GM23338 (cell line): ENCODE measurements around the gene MROH2A. TPM values are rescaled to one million over a fixed set of nuclear protein-coding genes. Genes with fewer than 3 reads are reported as not detected.

ENCODE experiments used
- ATAC-seq: fragments of 200-7000 bp; cut with Tn5 transposase; 3 replicates; pipeline ENCODE4 v1.9.1; 2020
- DNase-seq: peaks from one replicate; pipeline ENCODE4 v3.0.0-alpha.2; 2015; ENCODE audit warnings: low spot score
- H2AFZ ChIP-seq: fragments of 200-600 bp; sonication (generic); 2 replicates; pipeline ENCODE4 v1.8.0; 2016; ENCODE audit warnings: antibody characterized with exemption, mild to moderate bottlenecking, moderate library complexity
- H3F3A ChIP-seq: fragments of 200-600 bp; sonication (generic); replicated peaks from 2 replicates; pipeline ENCODE4 v1.8.0; 2017; ENCODE audit warnings: antibody characterized with exemption, mixed run types, low read depth
- H3K27ac ChIP-seq: fragments of 200-600 bp; sonication (generic); 2 replicates; pipeline ENCODE4 v1.6.1; 2016; ENCODE audit warnings: low read depth
- H3K27me3 ChIP-seq: fragments of 200-600 bp; sonication (generic); 2 replicates; pipeline ENCODE4 v1.8.0; 2016; ENCODE audit warnings: mild to moderate bottlenecking, mixed run types, moderate library complexity; ENCODE audit not compliant: insufficient read depth
- H3K36me3 ChIP-seq: fragments of 200-600 bp; sonication (generic); 2 replicates; pipeline ENCODE4 v1.8.0; 2016; ENCODE audit warnings: mild to moderate bottlenecking; ENCODE audit not compliant: insufficient read depth
- H3K4me1 ChIP-seq: fragments of 200-600 bp; sonication (generic); 2 replicates; pipeline ENCODE4 v1.8.0; 2016; ENCODE audit warnings: mild to moderate bottlenecking, moderate library complexity; ENCODE audit not compliant: insufficient read depth
- H3K4me2 ChIP-seq: fragments of 200-600 bp; sonication (generic); 2 replicates; pipeline ENCODE4 v1.7.1; 2017; ENCODE audit warnings: mixed run types
- H3K4me3 ChIP-seq: fragments of 200-600 bp; sonication (generic); 2 replicates; pipeline ENCODE4 v1.6.1; 2016; ENCODE audit warnings: mixed run types
- H3K79me2 ChIP-seq: fragments of 200-600 bp; sonication (generic); replicated peaks from 2 replicates; pipeline ENCODE4 v1.8.0; 2017; ENCODE audit warnings: mild to moderate bottlenecking; ENCODE audit not compliant: insufficient read depth
- H3K9me2 ChIP-seq: fragments of 200-600 bp; sonication (generic); 2 replicates; pipeline ENCODE4 v1.8.0; 2017; ENCODE audit not compliant: insufficient read depth
- H4K20me1 ChIP-seq: fragments of 200-600 bp; sonication (generic); replicated peaks from 2 replicates; pipeline ENCODE4 v1.8.0; 2017; ENCODE audit warnings: mild to moderate bottlenecking; ENCODE audit not compliant: insufficient read depth
- H3K27ac Mint-ChIP-seq: 2 replicates; pipeline ENCODE4 v1.8.0; 2020; ENCODE audit warnings: inconsistent platforms, mild to moderate bottlenecking, moderate library complexity, mixed read lengths
- H3K27me3 Mint-ChIP-seq: 3 replicates; pipeline ENCODE4 v1.8.0; 2022; ENCODE audit warnings: low read depth, mild to moderate bottlenecking, moderate library complexity, mixed read lengths, inconsistent platforms; ENCODE audit not compliant: insufficient read depth, poor library complexity
- H3K36me3 Mint-ChIP-seq: 3 replicates; pipeline ENCODE4 v1.8.0; 2021; ENCODE audit warnings: low read depth, mild to moderate bottlenecking, inconsistent platforms, moderate library complexity, mixed read lengths
- H3K4me1 Mint-ChIP-seq: 3 replicates; pipeline ENCODE4 v1.8.0; 2020; ENCODE audit warnings: mild to moderate bottlenecking, inconsistent platforms, mixed read lengths
- H3K4me3 Mint-ChIP-seq: 3 replicates; pipeline ENCODE4 v1.8.0; 2021; ENCODE audit warnings: moderate library complexity, mild to moderate bottlenecking, inconsistent platforms, mixed read lengths
- H3K9me3 Mint-ChIP-seq: 3 replicates; pipeline ENCODE4 v1.8.0; 2020; ENCODE audit warnings: moderate library complexity, mild to moderate bottlenecking, inconsistent platforms, mixed read lengths
- EZH2 ChIP-seq: fragments of 200-600 bp; sonication (generic); IDR thresholded peaks from one replicate; pipeline ENCODE4 v1.8.0; 2017; ENCODE audit warnings: antibody characterized with exemption, mild to moderate bottlenecking, low read depth; ENCODE audit not compliant: unreplicated experiment
- EZH2phosphoT487 ChIP-seq: fragments of 200-600 bp; sonication (generic); IDR thresholded peaks from one replicate; pipeline ENCODE4 v1.8.1; 2018; ENCODE audit warnings: antibody characterized with exemption; ENCODE audit not compliant: unreplicated experiment
- JUNB ChIP-seq: IDR thresholded peaks from one replicate; pipeline ENCODE4 v1.6.1; 2016; ENCODE audit warnings: antibody characterized with exemption; ENCODE audit not compliant: unreplicated experiment
- NANOG ChIP-seq: IDR thresholded peaks from 2 replicates; pipeline ENCODE4 v1.6.1; 2016; ENCODE audit warnings: antibody characterized with exemption, borderline replicate concordance
- ZNF114 ChIP-seq: fragments of 250-450 bp; sonication (Bioruptor Pico); IDR thresholded peaks from 2 replicates; pipeline ENCODE4 v1.5.0; 2020; ENCODE audit warnings: mild to moderate bottlenecking, moderate library complexity
- ZNF331 ChIP-seq: fragments of 250-450 bp; sonication (Bioruptor Pico); IDR thresholded peaks from 2 replicates; pipeline ENCODE4 v1.5.0; 2020; ENCODE audit warnings: low read depth, mild to moderate bottlenecking, moderate library complexity
- polyA plus RNA-seq: library from polyadenylated mRNA; unstranded; fragments of >200 nt; fragmentation: Nextera tagmentation; extraction: Ambion mirVana; gene quantifications from 2 replicates; pipeline ENCODE4 v1.2.1, GENCODE V29; 2016
- total RNA-seq: library from RNA; depleted of rRNA; stranded (reverse); fragments of >200 nt; shearing (Covaris generic); gene quantifications from 2 replicates; pipeline ENCODE4 v1.2.3, GENCODE V29; 2014
- TF ChIP-seq, protein P1 (sequence below): IDR thresholded peaks from one replicate; pipeline ENCODE4 v1.6.1; 2018; ENCODE audit warnings: antibody characterized with exemption; ENCODE audit not compliant: unreplicated experiment
- TF ChIP-seq, protein P2 (sequence below), 2 experiments: fragments of 200-600 bp in 1 of 2; sonication (generic) in 1 of 2; conservative IDR thresholded peaks; 2 replicates each; pipeline versions ENCODE4 v1.5.1 to v1.6.1; 2016 to 2017; ENCODE audit warnings: antibody characterized with exemption in 2 of 2, low read depth in 2 of 2, mild to moderate bottlenecking in 2 of 2, moderate library complexity in 1 of 2
- TF ChIP-seq, protein P3 (sequence below): fragments of 250-450 bp; sonication (Bioruptor Pico); IDR thresholded peaks from 2 replicates; pipeline ENCODE4 v1.5.0; 2020; ENCODE audit warnings: mild to moderate bottlenecking, moderate library complexity

MROH2A gene
- total and polyA plus RNA-seq, 2 experiments from 2014 or later, result not detected

DNA sequence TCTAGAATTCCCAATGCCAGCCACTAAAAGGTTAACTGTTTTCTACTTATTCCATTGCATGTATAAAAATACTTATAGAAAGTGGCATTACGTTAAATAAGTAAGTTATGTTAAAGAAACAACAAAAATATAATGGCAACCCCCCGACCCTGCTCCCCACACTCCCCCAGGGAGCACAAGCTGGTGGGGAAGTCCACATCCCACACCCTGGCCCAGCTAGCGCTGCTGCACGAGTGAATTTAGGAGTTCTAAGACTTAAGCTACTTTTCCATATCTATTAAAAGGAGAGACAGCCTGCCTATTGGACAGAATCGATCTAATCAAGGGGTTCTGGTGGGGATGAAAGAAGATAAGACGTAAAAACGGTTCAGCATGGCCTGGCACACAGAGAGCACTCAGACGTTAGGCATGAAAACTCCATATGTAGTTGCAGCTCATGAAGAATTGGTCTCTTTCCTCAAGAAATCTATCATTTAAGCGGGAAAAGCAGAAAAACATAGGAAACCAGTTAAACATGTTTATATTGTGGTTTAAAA is 59.6 kb downstream of the MROH2A start (continued):
- no peak for TF ChIP-seq EZH2phosphoT487
- no peak for TF ChIP-seq NANOG
- TF ChIP-seq, protein P1, sequence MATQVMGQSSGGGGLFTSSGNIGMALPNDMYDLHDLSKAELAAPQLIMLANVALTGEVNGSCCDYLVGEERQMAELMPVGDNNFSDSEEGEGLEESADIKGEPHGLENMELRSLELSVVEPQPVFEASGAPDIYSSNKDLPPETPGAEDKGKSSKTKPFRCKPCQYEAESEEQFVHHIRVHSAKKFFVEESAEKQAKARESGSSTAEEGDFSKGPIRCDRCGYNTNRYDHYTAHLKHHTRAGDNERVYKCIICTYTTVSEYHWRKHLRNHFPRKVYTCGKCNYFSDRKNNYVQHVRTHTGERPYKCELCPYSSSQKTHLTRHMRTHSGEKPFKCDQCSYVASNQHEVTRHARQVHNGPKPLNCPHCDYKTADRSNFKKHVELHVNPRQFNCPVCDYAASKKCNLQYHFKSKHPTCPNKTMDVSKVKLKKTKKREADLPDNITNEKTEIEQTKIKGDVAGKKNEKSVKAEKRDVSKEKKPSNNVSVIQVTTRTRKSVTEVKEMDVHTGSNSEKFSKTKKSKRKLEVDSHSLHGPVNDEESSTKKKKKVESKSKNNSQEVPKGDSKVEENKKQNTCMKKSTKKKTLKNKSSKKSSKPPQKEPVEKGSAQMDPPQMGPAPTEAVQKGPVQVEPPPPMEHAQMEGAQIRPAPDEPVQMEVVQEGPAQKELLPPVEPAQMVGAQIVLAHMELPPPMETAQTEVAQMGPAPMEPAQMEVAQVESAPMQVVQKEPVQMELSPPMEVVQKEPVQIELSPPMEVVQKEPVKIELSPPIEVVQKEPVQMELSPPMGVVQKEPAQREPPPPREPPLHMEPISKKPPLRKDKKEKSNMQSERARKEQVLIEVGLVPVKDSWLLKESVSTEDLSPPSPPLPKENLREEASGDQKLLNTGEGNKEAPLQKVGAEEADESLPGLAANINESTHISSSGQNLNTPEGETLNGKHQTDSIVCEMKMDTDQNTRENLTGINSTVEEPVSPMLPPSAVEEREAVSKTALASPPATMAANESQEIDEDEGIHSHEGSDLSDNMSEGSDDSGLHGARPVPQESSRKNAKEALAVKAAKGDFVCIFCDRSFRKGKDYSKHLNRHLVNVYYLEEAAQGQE, result no peak
- TF ChIP-seq, protein P2, sequence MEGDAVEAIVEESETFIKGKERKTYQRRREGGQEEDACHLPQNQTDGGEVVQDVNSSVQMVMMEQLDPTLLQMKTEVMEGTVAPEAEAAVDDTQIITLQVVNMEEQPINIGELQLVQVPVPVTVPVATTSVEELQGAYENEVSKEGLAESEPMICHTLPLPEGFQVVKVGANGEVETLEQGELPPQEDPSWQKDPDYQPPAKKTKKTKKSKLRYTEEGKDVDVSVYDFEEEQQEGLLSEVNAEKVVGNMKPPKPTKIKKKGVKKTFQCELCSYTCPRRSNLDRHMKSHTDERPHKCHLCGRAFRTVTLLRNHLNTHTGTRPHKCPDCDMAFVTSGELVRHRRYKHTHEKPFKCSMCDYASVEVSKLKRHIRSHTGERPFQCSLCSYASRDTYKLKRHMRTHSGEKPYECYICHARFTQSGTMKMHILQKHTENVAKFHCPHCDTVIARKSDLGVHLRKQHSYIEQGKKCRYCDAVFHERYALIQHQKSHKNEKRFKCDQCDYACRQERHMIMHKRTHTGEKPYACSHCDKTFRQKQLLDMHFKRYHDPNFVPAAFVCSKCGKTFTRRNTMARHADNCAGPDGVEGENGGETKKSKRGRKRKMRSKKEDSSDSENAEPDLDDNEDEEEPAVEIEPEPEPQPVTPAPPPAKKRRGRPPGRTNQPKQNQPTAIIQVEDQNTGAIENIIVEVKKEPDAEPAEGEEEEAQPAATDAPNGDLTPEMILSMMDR (conservative IDR thresholded peaks at IDR 0.05; ENCODE audit: low read depth in 2 of 2), result no peak

DNA sequence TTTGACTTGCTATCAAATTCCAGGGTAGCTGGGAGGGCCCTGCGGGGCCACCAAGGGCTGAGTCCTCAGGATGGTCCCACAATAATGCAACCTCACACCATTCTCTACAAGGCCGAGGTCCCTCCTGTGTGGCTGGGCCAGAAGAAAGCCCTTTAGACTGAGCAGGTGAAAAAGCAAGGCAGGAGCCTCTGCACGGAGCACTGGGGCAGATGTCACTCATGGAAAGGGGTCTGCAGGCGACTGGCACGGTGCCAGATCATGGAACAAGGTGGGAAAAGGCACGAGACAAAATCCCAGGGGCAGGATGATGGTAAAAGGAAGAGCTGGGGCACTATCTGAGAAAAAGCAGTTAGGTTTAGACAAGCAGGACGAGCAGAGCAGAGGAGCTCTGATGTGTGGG is 60.1 kb downstream of the MROH2A start:
- peaks cover 93% of the 10 kb centered on the region for H3K36me3 Mint-ChIP-seq
- no peak overlapping the region for H3K27ac ChIP-seq
- no peaks in the 10 kb centered on the region for H3K9me3 Mint-ChIP-seq
- no peaks in the 10 kb centered on the region for H3K27me3 ChIP-seq
- no peak for ATAC-seq
- no peak overlapping the region for H3K4me3 ChIP-seq
- H2AFZ ChIP-seq, result no peak overlapping the region
- peaks cover 73% of the 10 kb centered on the region for H3K79me2 ChIP-seq
- peaks cover 7% of the 10 kb centered on the region; the same call in 1 of the 2 replicates for H3F3A ChIP-seq
- peaks cover 71% of the 10 kb centered on the region for H3K36me3 ChIP-seq
- no peak overlapping the region for H3K4me2 ChIP-seq
- no peak overlapping the region; the same call in 1 of the 2 replicates for H3K27ac Mint-ChIP-seq
- H3K9me2 ChIP-seq, result no peaks in the 10 kb centered on the region
- peaks cover 17% of the 10 kb centered on the region for H3K4me1 Mint-ChIP-seq
- H3K27me3 Mint-ChIP-seq, result peaks cover 8% of the 10 kb centered on the region
- peaks cover 60% of the 10 kb centered on the region for H4K20me1 ChIP-seq
- H3K4me1 ChIP-seq, result no peaks in the 10 kb centered on the region
- DNase-seq, result no peak
- H3K4me3 Mint-ChIP-seq, result no peak overlapping the region
- TF ChIP-seq ZNF114 (CRISPR knock-in tag), result no peak
- TF ChIP-seq, protein P3, sequence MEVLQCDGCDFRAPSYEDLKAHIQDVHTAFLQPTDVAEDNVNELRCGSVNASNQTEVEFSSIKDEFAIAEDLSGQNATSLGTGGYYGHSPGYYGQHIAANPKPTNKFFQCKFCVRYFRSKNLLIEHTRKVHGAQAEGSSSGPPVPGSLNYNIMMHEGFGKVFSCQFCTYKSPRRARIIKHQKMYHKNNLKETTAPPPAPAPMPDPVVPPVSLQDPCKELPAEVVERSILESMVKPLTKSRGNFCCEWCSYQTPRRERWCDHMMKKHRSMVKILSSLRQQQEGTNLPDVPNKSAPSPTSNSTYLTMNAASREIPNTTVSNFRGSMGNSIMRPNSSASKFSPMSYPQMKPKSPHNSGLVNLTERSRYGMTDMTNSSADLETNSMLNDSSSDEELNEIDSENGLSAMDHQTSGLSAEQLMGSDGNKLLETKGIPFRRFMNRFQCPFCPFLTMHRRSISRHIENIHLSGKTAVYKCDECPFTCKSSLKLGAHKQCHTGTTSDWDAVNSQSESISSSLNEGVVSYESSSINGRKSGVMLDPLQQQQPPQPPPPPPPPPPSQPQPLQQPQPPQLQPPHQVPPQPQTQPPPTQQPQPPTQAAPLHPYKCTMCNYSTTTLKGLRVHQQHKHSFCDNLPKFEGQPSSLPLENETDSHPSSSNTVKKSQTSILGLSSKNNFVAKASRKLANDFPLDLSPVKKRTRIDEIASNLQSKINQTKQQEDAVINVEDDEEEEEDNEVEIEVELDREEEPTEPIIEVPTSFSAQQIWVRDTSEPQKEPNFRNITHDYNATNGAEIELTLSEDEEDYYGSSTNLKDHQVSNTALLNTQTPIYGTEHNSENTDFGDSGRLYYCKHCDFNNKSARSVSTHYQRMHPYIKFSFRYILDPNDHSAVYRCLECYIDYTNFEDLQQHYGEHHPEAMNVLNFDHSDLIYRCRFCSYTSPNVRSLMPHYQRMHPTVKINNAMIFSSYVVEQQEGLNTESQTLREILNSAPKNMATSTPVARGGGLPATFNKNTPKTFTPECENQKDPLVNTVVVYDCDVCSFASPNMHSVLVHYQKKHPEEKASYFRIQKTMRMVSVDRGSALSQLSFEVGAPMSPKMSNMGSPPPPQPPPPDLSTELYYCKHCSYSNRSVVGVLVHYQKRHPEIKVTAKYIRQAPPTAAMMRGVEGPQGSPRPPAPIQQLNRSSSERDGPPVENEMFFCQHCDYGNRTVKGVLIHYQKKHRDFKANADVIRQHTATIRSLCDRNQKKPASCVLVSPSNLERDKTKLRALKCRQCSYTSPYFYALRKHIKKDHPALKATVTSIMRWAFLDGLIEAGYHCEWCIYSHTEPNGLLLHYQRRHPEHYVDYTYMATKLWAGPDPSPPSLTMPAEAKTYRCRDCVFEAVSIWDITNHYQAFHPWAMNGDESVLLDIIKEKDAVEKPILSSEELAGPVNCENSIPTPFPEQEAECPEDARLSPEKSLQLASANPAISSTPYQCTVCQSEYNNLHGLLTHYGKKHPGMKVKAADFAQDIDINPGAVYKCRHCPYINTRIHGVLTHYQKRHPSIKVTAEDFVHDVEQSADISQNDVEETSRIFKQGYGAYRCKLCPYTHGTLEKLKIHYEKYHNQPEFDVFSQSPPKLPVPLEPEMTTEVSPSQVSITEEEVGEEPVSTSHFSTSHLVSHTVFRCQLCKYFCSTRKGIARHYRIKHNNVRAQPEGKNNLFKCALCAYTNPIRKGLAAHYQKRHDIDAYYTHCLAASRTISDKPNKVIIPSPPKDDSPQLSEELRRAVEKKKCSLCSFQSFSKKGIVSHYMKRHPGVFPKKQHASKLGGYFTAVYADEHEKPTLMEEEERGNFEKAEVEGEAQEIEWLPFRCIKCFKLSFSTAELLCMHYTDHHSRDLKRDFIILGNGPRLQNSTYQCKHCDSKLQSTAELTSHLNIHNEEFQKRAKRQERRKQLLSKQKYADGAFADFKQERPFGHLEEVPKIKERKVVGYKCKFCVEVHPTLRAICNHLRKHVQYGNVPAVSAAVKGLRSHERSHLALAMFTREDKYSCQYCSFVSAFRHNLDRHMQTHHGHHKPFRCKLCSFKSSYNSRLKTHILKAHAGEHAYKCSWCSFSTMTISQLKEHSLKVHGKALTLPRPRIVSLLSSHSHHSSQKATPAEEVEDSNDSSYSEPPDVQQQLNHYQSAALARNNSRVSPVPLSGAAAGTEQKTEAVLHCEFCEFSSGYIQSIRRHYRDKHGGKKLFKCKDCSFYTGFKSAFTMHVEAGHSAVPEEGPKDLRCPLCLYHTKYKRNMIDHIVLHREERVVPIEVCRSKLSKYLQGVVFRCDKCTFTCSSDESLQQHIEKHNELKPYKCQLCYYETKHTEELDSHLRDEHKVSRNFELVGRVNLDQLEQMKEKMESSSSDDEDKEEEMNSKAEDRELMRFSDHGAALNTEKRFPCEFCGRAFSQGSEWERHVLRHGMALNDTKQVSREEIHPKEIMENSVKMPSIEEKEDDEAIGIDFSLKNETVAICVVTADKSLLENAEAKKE (CRISPR knock-in tag), result no peak
- TF ChIP-seq ZNF331 (CRISPR knock-in tag), result no peak
- TF ChIP-seq, protein P1, result no peak
- no peak for TF ChIP-seq JUNB
- no peak for TF ChIP-seq EZH2phosphoT487
- TF ChIP-seq EZH2, result no peak
